Measurements from ENCODE around the gene BTBD2. TPM values are rescaled to one million over a fixed set of nuclear protein-coding genes. Genes with fewer than 3 reads are reported as not detected.

BTBD2 gene
- total RNA-seq, 1 donor from 2014 or later, result 59.7 TPM

GRCh38 chr19:2061495-2062388 is 46.2 kb upstream of the BTBD2 start:
- peak overlapping the region; percentile 62 for H3K4me3 ChIP-seq (ENCODE audit: low read depth, low read length)
- DNase-seq (ENCODE audit: low read depth), result peak; percentile 63
- no peak for TF ChIP-seq CTCF (conservative IDR thresholded peaks at IDR 0.05; ENCODE audit: low read depth, low read length)

GRCh38 chr19:2060884-2061494 is 45.5 kb upstream of the BTBD2 start:
- H3K4me3 ChIP-seq (ENCODE audit: low read depth, low read length), result peak overlapping the region; percentile 56
- peak; percentile 73 for DNase-seq (ENCODE audit: low read depth)
- no peak for TF ChIP-seq CTCF (conservative IDR thresholded peaks at IDR 0.05; ENCODE audit: low read depth, low read length)

- H3K4me3 ChIP-seq (ENCODE audit: low read depth, low read length), result peak overlapping the region; percentile 56
- DNase-seq (ENCODE audit: low read depth), result no peak
- TF ChIP-seq CTCF (conservative IDR thresholded peaks at IDR 0.05; ENCODE audit: low read depth, low read length), result no peak
Observed at GRCh38 chr19:2059422-2060201, 44.1 kb upstream of the BTBD2 start.

GRCh38 chr19:2058570-2059421 is 43.3 kb upstream of the BTBD2 start:
- H3K4me3 ChIP-seq (ENCODE audit: low read depth, low read length), result no peak overlapping the region
- no peak for DNase-seq (ENCODE audit: low read depth)
- TF ChIP-seq CTCF (conservative IDR thresholded peaks at IDR 0.05; ENCODE audit: low read depth, low read length), result no peak

GRCh38 chr19:2057484-2058469 is 42.3 kb upstream of the BTBD2 start:
- no peak for TF ChIP-seq CTCF (conservative IDR thresholded peaks at IDR 0.05; ENCODE audit: low read depth, low read length)

More at GRCh38 chr19:2057484-2058469, 42.3 kb upstream of the BTBD2 start:
- DNase-seq (ENCODE audit: low read depth), result no peak
- H3K4me3 ChIP-seq (ENCODE audit: low read depth, low read length), result no peak overlapping the region

Measured in epithelial cell of proximal tubule (primary cell).